ENCODE measurements around the gene AGFG1.

- TF ChIP-seq, protein P1, sequence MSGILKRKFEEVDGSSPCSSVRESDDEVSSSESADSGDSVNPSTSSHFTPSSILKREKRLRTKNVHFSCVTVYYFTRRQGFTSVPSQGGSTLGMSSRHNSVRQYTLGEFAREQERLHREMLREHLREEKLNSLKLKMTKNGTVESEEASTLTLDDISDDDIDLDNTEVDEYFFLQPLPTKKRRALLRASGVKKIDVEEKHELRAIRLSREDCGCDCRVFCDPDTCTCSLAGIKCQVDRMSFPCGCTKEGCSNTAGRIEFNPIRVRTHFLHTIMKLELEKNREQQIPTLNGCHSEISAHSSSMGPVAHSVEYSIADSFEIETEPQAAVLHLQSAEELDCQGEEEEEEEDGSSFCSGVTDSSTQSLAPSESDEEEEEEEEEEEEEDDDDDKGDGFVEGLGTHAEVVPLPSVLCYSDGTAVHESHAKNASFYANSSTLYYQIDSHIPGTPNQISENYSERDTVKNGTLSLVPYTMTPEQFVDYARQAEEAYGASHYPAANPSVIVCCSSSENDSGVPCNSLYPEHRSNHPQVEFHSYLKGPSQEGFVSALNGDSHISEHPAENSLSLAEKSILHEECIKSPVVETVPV (CRISPR knock-in tag; IDR thresholded peaks at IDR 0.05) = no peak
- TF ChIP-seq ZFP30 (CRISPR knock-in tag; IDR thresholded peaks at IDR 0.05) (no peak), GLIS3 (CRISPR knock-in tag; IDR thresholded peaks at IDR 0.05) (no peak), ZNF70 (CRISPR knock-in tag; IDR thresholded peaks at IDR 0.05) (no peak), ZNF8 (CRISPR knock-in tag; IDR thresholded peaks at IDR 0.05) (no peak), ZC3H10 (CRISPR knock-in tag; IDR thresholded peaks at IDR 0.05) (no peak), ARNTL (CRISPR knock-in tag; IDR thresholded peaks at IDR 0.05; ENCODE audit: borderline replicate concordance, low read depth) (no peak), ZFP3 (CRISPR knock-in tag; IDR thresholded peaks at IDR 0.05) (no peak), TOX (CRISPR knock-in tag; IDR thresholded peaks at IDR 0.05; ENCODE audit: borderline replicate concordance) (no peak)
- TF ChIP-seq, protein P2, sequence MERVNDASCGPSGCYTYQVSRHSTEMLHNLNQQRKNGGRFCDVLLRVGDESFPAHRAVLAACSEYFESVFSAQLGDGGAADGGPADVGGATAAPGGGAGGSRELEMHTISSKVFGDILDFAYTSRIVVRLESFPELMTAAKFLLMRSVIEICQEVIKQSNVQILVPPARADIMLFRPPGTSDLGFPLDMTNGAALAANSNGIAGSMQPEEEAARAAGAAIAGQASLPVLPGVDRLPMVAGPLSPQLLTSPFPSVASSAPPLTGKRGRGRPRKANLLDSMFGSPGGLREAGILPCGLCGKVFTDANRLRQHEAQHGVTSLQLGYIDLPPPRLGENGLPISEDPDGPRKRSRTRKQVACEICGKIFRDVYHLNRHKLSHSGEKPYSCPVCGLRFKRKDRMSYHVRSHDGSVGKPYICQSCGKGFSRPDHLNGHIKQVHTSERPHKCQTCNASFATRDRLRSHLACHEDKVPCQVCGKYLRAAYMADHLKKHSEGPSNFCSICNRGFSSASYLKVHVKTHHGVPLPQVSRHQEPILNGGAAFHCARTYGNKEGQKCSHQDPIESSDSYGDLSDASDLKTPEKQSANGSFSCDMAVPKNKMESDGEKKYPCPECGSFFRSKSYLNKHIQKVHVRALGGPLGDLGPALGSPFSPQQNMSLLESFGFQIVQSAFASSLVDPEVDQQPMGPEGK (CRISPR knock-in tag; IDR thresholded peaks at IDR 0.05; ENCODE audit: borderline replicate concordance) = peak; percentile 85; the same call in 1 of the 2 replicates
Measured at GRCh38 chr2:227460070-227460485, 11.9 kb upstream of the AGFG1 start.
